GM19397 (cell line): ENCODE measurements around the gene MRPS27.

Experiments
- ATAC-seq: cut with Tn5 transposase; IDR thresholded peaks from one replicate; pipeline ENCODE4 v1.9.1; 2021; ENCODE audit warnings: mild to moderate bottlenecking, moderate library complexity; ENCODE audit not compliant: unreplicated experiment

MRPS27 gene

DNA sequence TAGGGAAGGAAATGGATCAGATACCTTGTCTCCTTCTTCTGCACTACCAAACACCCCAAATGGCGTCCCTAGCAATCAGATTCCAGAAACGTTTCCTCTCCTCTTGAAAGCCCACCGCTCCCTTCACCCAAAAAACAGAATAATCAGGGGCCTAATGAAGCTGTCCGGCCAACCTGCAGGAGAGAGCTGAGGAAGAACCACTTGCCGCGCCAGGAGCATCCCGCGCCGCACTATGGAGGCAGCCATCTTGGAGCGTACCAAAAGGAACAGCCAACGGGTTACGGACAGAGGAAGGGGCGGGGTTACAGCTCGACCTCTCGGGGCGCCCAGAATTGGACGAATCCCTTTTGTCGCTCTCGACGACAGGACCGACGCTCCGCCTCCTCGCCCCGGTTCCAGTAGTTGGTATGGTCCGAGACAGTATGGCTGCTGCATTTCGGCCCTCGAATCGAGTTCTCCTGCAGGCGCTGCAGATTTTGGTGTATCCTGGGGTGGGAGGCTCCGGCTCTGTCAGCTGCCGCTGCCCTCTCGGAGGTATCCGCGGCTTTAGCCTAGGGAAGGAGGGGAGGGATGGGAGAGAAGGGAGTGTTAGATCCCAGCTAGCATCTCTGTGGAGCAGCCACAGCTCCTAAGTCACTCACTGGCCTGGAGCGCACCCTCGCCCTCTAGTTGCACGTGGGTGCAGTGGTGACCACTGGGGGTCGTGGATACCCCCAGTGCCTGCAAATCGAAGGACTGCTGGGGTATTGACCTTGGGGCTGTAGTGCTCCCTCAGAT lies at the start of gene MRPS27, which contains the start of gene PTCD2:
TSS of gene MRPS27 (minus strand) at position 265 of the 777 bp plus-strand sequence. CDS start at position 246, 19 bp downstream.
TSS of gene PTCD2 (plus strand) at position 398 of the 777 bp plus-strand sequence. CDS start at position 408, 10 bp downstream.
- ATAC-seq = peak; percentile 99

DNA sequence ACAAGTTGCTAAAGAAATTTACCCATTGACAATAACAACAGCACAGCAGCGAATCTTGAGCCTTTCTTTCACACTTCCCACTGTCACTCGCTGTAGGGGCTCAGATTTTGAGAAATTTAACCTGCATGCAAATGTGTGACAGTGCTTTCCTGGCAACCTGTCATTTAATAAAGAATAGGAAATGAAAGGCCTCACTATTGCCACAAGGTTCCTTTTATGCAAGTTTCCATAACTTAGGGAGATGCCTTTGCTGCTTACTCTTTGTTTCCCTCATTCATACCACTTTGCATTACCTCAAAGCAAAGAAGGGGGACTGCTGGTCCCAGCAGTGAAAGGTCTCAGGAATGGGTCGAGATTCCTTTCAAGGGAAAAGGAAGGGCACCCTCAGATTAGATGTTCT lies 49.7 kb upstream of the MRPS27 start:
- ATAC-seq = no peak

DNA sequence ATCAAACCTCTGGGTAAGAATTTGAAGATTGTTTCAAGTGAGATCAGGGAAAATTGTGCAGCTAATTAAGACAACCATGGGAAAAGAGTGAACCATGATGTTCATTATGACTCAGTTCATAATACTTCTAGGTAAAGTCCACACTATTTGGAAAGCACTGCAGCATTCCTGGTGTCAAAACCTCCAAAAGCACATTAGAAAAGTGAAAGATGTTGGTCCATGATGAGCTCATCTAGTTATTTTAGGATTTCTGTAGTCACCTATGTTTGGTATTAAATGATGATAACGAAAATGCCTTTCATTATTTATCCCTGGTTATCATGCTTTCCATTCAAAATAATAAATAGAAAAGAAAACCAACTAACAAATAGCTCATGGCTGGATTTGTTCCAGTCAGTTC lies 49.3 kb upstream of the MRPS27 start:
- ATAC-seq = no peak

DNA sequence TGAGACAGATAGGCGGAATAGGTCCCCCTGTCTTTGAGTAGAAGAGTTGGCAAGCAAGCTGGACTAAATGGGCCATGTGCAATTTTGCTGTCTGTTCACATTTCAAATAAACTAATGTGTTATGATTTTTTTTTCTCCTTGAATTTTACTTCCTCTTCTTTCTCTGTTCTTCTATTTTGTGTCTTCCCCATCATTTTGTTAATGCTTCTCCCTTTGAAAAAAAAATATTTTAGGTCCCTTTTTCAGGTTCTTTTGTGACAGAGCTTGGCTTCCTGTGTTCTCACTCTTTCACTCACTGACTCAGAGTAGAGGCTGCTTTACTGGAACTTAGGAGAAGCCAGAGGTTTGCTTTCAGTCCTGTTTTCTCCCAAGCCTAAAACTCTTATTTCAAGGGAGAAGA lies 48.2 kb upstream of the MRPS27 start:
- no peak for ATAC-seq

DNA sequence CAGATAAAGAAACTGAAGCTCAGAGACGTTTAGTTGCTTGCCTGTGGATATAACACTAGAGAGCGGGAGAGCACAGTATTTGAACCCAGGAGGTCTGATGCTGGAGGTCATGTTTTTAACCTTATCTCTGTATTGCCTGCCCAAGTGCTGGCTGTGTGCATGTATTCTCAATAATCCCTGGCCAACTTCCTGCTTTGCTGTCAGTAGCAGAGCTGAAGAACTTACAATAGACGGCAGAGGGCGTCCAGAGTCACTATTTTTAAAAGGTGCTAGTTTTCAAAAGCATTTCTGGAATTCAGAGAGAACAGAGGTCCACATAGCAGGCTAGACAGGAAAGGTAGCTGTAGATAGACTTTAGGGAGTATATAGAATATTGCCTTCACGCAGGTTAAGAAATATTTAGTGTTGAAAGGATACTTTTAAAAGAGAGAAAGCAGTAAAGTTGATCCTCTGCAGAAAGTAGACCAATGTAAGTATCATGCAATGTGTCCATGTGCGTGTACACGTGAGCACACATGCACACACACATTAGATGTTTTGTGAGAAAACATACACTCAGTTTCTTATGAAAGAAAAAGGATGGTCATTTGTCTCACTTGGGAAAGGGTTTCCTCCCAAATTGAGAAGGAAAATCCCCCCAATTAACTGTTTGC lies 46.4 kb upstream of the MRPS27 start:
- ATAC-seq = no peak

DNA sequence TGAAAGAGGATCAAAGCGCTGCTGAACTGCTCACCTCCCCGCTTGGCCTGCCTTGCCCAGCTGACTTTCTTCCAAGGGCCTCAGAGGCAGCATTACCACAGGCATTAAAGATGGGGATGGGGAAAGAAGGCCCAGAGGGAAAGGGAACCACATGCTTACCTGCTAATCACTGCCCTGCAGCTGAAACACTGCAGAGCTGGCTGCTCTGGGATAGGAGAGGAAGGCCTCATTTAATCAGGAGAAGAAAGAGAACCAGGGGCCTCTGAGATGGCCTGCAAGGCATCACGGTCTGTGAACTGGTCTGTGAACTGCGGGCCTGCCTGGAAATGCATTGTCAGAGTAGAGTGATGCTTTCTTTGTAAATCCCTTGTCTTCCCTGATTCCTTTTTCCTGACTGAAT lies 44.9 kb upstream of the MRPS27 start:
- no peak for ATAC-seq

DNA sequence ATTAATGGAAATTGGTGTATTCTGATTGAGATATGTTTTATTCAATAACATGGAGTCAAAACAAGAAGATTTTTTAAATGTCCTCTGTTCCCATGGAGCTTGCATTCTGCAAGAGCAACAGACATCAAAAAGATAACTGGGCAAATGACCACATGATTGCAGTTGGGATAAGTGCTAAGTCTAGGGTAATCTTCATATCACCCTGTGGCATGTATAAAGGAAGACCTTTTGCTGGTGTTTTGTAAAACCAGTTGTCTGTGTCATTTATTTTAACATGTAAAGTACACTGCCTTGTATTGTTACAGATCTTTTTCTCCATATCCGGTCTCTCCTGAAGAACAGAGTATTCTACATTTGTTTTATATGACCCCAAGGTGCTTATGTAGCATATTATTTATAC lies 44.1 kb upstream of the MRPS27 start:
- no peak for ATAC-seq

DNA sequence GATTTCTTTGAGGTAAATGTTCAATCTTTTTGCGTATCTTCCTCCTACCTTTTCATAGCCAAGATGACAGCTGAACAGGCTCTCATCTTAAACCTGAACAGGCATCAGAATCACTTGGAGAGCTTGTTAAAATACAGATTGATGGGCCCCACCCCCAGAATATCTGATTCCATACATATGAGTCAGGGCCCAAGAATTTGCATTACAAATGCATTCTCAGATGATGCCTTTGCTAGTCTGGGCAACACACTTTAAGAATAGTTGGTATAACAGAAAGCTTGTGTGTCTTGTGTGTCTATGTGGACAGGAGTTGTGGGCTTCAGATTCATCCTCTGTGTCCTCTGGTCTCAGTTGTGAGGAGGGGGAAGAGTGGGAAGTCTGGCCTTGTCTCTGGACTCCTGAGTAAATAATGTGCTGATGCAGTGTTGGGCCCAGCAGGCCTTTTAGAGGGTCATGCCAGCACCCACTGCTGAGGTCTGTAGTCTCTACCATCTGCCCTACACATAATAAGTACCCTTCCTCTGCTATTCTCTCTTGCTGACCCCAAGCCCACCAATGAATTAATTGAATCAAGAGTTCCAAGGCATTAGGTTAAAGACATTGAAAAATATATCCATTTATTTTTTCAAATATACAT lies 43.2 kb upstream of the MRPS27 start:
- ATAC-seq = no peak

DNA sequence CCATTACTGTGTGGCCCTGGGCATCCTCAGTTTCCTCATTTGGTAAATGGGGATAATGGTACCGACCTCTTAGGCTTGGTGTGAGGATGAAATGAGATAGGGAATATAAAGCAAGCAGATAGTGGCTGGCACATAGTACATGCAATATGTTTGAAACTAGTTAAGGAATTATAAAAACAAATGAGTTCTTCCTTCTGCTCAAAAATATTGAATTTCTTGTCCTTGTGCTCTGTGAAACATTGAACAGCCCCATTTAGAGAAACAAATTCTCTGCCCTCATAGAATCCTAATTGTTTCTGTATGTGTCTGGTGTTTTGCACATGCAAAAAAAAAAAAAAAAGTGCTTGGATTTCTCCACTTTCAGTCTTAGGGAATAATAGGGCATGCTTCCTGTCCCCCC lies 39.8 kb upstream of the MRPS27 start:
- no peak for ATAC-seq

DNA sequence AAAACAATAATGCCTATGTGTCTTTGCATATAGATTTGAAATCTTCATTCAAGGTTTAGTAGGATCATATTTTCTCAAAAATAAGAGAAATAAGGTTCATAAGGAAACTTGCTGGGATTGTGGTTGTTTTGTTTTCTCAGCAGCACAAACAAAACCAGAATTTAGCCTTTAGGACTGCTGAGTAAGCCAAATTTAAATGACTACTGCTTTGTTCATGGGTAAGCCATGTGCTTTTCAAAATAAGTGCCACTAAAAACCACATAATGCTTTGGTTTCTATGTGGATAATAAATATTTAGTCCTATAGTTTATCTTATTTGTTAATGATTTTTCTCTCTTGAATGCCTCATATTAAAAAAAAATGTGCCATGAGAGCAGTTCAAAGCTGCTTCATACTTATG lies 38.9 kb upstream of the MRPS27 start:
- no peak for ATAC-seq

DNA sequence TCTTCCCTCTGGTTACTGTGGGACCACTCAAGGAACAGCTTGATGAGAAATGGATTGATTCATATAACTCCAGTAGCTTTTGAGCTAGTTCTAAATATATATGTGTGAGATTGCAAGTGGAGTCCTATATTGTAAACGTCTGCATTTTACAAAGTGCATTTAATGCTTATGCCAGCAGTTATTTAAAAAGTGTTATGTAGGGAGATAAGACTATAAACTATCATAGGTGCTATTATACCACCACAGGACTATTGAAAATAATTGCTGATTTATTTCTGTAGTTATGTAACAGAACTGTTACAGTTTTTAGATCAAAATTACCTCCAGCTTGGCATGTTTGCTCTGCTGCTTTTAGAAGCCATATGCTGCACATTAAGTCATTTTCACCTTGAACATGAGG lies 36.3 kb upstream of the MRPS27 start:
- no peak for ATAC-seq

DNA sequence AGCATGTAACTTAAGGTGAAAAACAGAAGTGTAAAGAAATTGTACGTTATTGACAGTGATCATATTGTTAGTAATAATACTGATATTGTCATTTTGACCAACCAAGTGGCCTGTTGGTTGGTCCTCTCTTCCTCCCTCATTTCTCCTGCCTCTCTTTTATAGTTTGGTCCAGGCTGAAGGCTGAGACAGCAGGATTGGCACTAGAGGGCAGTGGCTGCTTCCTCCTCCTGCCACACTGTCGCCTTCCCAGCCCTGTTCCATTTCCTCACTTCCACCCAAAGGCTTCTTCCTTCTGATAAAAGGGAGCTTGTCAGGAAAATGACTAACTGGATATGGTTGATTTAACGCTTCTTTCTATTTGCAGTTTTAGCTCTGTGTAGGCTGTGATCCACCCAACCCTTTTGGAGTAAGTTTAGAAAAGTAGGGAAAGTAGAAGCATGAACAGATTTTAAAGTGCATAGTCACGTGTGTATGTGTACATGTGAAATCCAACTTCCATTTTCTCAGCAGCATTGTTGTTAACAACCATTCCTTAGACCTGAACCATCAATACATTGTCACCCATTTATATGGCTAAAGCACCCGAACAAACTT lies 35.8 kb upstream of the MRPS27 start:
- ATAC-seq = no peak

DNA sequence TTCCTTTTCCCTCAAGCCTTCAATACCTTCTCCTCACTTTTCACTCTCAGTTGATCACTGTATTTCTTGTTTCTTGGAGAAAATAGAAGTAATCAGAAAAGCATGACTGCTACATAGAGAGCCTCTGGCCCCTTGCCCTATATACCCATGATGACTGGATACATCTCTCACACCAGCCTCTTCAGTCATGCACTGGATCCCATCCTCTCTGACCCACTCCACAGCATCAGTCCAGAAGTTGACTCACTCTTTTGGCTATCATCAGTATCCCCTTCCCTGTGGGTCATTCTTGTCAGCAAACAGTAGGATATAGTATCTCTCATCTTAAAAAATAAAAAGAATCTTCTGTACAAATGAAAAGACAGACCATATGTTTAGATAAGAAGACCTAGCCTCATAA lies 33.0 kb upstream of the MRPS27 start:
- ATAC-seq = no peak

DNA sequence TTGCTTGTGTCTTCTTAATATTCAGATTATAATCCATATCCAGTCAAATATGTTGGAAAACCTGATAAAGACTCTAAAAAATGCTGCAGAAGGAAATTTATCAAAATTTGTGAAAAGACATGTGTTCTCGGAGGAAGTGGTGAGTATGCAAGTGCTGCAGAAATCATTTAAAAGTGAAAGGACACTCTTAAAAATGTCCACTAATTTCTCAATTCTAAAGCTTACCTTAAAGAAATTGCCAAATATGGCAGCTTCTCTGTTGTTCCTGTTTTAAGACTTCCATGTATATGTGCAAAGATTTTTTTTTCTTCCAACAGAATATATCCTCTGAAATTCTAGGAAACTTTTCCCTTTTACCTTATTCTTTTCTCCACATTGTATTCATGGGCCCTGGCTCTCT lies 32.6 kb upstream of the MRPS27 start:
- ATAC-seq = no peak

DNA sequence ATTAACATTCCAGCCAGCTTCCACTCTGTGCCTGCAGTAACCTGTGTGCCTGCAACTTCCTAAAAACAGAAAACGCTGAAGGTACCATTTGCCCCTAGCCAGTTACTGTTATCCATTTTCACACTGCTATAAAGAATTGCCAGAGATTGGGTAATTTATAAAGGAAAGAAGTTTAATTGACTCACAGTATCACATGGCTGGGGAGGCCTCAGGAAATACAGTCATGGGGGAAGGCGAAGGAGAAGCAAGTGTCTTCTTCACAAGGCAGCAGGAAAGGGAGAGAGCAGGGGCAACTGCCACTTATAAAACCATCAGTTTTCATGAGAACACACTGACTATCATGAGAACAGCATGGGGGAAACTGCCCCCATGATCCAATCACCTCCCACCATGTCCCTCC lies 31.3 kb upstream of the MRPS27 start:
- no peak for ATAC-seq

DNA sequence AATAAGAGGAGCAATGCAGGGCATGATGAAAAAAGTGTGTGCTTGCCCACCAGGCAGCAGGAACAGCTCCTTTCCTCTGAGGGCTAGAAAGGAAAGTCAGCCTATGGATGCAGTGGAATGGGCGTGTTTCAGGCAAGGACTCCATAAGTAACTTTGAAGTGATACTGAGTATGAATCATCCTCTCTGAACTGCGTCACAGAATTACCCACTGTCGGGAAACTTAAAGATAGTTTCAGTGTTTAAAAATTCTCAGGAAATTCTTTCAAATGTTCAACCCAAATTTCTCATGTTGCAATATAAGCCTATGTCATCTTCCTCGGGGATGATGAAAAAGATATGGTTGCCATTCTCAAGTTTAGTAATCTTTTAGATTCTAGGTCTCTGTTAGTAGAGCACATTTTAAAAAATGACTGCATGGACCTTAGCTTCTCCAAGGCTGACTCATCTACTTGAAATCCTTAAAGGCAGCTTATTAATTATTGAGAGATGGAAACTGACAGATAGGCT lies 27.8 kb upstream of the MRPS27 start:
- no peak for ATAC-seq

DNA sequence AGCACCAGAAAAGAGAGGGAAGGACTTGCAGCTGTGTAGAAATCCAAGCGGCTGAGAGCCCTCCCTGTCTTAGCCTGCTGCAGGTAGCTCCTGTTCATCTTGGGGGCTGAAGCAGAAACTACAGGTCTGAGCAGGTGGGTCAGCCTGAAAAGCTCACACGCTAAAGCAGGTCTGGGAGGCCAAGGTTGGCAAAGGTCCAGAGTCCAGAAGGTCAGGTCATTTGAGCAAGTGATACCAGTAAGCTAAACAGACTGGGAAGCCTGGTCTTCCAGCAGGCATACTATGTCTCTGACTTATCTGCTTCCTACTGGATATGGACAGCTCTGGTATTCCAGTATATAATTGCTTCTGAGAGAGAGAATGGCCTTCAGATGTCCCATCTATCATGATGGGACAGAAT lies 26.4 kb upstream of the MRPS27 start:
- no peak for ATAC-seq

DNA sequence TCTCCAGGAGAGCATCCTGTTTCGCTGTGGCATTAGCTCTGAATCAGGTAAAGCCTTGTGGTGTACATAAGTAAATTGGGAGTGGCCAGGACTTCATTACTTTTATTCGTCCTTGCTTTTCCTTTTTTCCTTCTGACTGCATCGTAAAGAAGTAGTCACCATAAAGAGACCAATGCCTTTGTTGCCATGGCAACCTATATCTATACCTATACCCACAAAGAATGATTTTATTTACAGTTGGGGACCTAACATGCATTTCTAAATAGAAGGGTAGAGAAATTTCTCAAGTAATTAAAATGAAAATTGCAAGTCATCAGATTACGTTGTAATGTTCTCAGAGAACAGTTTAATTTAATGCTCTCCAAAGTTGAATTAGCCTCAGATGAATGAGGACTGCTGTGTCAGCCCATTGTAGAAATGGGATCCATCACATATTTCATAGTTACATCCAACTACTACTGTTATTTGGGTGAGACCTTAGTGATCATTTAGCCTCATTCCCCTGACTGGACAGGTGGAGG lies 18.7 kb upstream of the MRPS27 start:
- ATAC-seq = no peak

DNA sequence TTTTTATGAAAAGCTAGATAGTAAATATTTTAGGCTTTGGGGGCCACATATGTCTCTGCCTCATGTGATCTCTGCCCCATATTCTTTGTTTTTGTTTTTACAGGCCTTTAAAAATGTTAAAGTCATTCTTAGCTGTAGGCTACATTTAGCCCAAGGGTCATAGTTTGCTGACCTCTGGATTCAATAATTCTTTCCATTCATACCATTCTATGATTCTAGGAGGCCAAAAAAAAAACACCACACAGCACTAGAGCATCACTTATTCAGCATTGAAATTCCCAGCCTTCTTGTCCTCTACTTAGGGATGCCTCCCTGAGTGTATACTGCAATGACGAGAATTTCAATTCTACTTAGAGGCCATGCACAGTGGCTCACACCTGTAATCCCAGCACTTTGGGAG lies 17.1 kb upstream of the MRPS27 start:
- ATAC-seq = no peak

DNA sequence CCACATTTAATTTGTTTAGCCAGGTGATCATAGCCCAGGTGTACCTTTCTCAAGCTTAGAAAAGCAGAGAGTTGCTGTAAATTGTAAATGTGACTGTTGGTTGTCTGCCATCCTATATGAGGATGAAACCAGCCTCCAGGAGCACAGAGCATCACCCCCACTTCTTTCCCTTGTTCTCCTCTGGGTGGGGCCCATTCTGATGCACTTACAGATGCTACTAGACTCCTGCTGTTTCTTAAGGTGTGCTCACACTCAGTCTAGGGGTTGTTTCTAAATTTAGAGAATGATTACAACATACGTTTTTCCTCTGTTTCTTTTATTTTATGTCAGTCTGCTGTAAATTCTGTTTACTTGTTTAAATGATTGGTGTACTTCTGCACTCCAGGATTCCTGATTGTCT lies 10.7 kb upstream of the MRPS27 start:
- no peak for ATAC-seq

DNA sequence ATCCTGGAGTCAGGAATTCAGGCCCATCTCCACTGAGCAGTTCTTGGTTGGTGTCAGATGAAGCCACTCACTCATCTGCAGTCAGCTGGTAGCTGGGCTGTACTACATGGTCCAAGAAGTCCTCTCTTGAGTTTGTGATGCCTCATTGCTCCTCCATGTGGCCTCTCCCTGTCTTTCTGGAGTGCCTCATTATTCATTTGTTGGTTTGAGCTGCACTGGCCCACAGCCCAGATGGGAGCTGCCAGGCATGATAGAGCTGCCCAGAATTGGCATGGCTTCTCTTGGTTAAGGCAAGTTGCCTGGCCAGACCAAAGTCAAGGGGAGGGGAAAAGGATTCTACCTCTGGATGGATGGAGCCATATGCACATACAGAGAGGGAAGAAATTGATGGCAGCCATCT lies 8.1 kb upstream of the MRPS27 start:
- no peak for ATAC-seq
